ENCODE measurements around the gene CCDC28A. TPM values are rescaled to one million over a fixed set of nuclear protein-coding genes. Genes with fewer than 3 reads are reported as not detected.

The CCDC28A gene
- total and polyA plus RNA-seq, 2 donors (not counting 1 experiment from before 2014, with no cell fraction given), result 15.2 to 22.0 TPM

DNA sequence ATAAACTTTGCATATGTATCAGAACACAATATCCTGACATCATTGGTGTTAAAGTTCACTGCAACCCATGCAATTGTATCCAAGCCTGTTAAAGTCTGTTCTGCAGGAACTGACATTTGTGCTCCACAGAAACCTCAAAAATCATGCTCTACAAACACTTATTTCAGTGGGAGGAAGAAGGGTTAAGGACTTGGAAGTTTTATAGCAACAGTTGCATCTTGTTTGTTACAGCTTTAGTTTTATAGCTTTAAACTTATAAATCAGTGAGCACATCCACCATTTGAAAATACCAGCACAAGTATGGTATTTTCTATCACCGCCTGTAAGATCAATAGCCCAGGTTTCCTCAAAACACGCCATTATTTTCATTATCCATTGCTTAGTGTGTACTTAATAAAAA is 23.2 kb downstream of the CCDC28A start:
- Histone ChIP-seq H3K4me2 (ENCODE audit: extremely low read depth, insufficient read depth, low read length) (no peak overlapping the region), H3K9ac (ENCODE audit: insufficient read depth, low read length) (no peak overlapping the region), H3K79me2 (ENCODE audit: control insufficient read depth, insufficient read depth, low read length) (no peaks in the 10 kb centered on the region), H4K20me1 (ENCODE audit: control insufficient read depth, extremely low read depth, insufficient read depth, low read length) (no peaks in the 10 kb centered on the region), H3K36me3 (ENCODE audit: control insufficient read depth, insufficient read depth, low read length) (no peaks in the 10 kb centered on the region), H3K4me3 (replicated peaks in 1 of 4; ENCODE audit: control extremely low read depth in 1 of 4, insufficient read depth in 1 of 4, low read depth in 3 of 4, low read length in 4 of 4) (peak overlapping the region in 1 of 4 experiments; percentile 49), H3K9me3 (ENCODE audit: control insufficient read depth, insufficient read depth, low read depth, low read length) (no peaks in the 10 kb centered on the region), H3K27ac (ENCODE audit: insufficient read depth, low read length) (no peak overlapping the region), H2AFZ (ENCODE audit: low read length) (no peak overlapping the region), H3K27me3 (ENCODE audit: control insufficient read depth, insufficient read depth, low read length) (no peaks in the 10 kb centered on the region), H3K4me1 (ENCODE audit: control insufficient read depth, extremely low read depth, insufficient read depth, low read length) (no peaks in the 10 kb centered on the region)
- peak in 1 of 2 donors; percentile 20 for DNase-seq (ENCODE audit: low read depth in 2 of 2)
- no peak for TF ChIP-seq EZH2 (IDR thresholded peaks at IDR 0.05; ENCODE audit: low read length, missing control alignments)
- TF ChIP-seq, protein P1, sequence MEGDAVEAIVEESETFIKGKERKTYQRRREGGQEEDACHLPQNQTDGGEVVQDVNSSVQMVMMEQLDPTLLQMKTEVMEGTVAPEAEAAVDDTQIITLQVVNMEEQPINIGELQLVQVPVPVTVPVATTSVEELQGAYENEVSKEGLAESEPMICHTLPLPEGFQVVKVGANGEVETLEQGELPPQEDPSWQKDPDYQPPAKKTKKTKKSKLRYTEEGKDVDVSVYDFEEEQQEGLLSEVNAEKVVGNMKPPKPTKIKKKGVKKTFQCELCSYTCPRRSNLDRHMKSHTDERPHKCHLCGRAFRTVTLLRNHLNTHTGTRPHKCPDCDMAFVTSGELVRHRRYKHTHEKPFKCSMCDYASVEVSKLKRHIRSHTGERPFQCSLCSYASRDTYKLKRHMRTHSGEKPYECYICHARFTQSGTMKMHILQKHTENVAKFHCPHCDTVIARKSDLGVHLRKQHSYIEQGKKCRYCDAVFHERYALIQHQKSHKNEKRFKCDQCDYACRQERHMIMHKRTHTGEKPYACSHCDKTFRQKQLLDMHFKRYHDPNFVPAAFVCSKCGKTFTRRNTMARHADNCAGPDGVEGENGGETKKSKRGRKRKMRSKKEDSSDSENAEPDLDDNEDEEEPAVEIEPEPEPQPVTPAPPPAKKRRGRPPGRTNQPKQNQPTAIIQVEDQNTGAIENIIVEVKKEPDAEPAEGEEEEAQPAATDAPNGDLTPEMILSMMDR (conservative IDR thresholded peaks at IDR 0.05 in 1 of 2, IDR thresholded peaks at IDR 0.05 in 1 of 2; ENCODE audit: low read depth in 1 of 2, low read length in 2 of 2), result no peak

DNA sequence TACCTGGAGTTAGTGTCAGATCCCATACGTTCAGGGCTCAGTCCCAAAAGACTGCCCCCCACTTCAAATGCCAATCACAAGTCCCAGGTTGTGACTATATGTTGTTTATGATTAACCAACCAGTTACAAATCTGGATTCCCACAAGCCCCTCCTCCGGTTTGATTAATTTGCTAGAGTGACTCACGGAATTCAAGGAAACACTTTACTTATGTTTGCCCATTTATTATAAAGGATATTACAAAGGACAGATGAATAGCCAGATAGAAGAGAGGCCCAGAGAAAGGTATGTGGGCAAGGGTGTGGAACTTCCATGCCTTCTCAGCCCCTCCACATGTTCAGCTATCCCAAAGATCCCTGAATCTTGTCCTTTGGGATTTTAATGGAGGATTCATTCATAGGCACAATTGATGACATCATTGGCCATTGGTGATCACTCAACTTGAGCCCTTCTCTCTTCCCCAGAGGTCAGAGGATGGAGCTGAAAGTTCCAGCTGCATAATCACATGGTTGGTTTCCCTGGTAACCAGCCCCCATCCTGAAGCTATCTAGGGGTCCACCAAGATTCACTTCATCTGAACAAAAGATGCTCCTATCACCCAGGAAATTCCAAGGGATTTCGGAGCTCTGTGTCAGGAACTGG is 24.4 kb downstream of the CCDC28A start:
- Histone ChIP-seq H3K27ac (ENCODE audit: insufficient read depth, low read length) (no peak overlapping the region), H3K9ac (ENCODE audit: insufficient read depth, low read length) (no peak overlapping the region), H2AFZ (ENCODE audit: low read length) (no peak overlapping the region), H3K9me3 (ENCODE audit: control insufficient read depth, insufficient read depth, low read depth, low read length) (no peaks in the 10 kb centered on the region), H3K4me2 (ENCODE audit: extremely low read depth, insufficient read depth, low read length) (no peak overlapping the region), H3K4me1 (ENCODE audit: control insufficient read depth, extremely low read depth, insufficient read depth, low read length) (no peaks in the 10 kb centered on the region), H3K79me2 (ENCODE audit: control insufficient read depth, insufficient read depth, low read length) (no peaks in the 10 kb centered on the region), H3K4me3 (replicated peaks in 1 of 4; ENCODE audit: control extremely low read depth in 1 of 4, insufficient read depth in 1 of 4, low read depth in 3 of 4, low read length in 4 of 4) (no peak overlapping the region), H3K36me3 (ENCODE audit: control insufficient read depth, insufficient read depth, low read length) (no peaks in the 10 kb centered on the region), H4K20me1 (ENCODE audit: control insufficient read depth, extremely low read depth, insufficient read depth, low read length) (no peaks in the 10 kb centered on the region), H3K27me3 (ENCODE audit: control insufficient read depth, insufficient read depth, low read length) (no peaks in the 10 kb centered on the region)
- no peak for DNase-seq (ENCODE audit: low read depth in 2 of 2)
- TF ChIP-seq, protein P1 (conservative IDR thresholded peaks at IDR 0.05 in 1 of 2, IDR thresholded peaks at IDR 0.05 in 1 of 2; ENCODE audit: low read depth in 1 of 2, low read length in 2 of 2), result no peak
- no peak for TF ChIP-seq EZH2 (IDR thresholded peaks at IDR 0.05; ENCODE audit: low read length, missing control alignments)

DNA sequence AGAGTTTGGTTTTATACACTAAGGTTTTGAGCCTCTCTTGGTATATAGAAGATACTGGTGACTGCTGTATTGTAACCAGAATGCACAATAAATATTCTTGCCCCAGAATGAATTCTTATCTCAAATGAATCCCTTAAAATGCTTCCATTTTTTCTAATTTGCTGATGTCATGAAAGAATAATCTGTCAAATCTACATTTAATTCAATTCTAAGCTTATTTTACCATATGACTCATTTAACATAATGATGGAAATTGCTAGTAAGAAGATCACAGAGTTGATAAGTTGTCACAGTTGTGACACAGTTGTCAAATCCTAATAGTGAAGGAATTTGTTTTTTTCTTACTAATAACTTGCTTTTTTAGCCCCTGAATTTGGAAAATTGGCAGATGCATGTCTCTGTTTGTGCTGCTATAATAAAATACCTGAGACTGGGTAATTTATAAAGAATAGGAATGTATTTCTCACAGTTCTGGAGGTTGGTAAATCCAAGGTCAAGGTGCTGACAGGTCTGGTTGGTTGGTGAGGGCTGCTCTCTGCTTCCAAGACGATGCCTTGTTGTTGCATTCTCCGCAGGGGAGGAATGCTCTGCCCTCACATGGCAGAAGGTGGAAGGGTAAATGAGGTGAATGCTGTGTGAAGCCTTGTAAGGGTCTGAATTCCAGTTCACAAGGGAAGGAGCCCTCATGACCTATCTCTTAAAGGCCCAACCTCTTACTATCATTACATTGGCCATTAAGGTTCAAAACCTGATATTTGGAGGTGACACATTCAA is 27.0 kb downstream of the CCDC28A start:
- Histone ChIP-seq H3K9me3 (ENCODE audit: control insufficient read depth, insufficient read depth, low read depth, low read length) (no peaks in the 10 kb centered on the region), H3K27ac (ENCODE audit: insufficient read depth, low read length) (no peak overlapping the region), H3K4me1 (ENCODE audit: control insufficient read depth, extremely low read depth, insufficient read depth, low read length) (no peaks in the 10 kb centered on the region), H4K20me1 (ENCODE audit: control insufficient read depth, extremely low read depth, insufficient read depth, low read length) (no peaks in the 10 kb centered on the region), H3K27me3 (ENCODE audit: control insufficient read depth, insufficient read depth, low read length) (no peaks in the 10 kb centered on the region), H3K79me2 (ENCODE audit: control insufficient read depth, insufficient read depth, low read length) (no peaks in the 10 kb centered on the region), H3K4me2 (ENCODE audit: extremely low read depth, insufficient read depth, low read length) (no peak overlapping the region), H3K9ac (ENCODE audit: insufficient read depth, low read length) (no peak overlapping the region), H3K4me3 (replicated peaks in 1 of 4; ENCODE audit: control extremely low read depth in 1 of 4, insufficient read depth in 1 of 4, low read depth in 3 of 4, low read length in 4 of 4) (no peak overlapping the region), H3K36me3 (ENCODE audit: control insufficient read depth, insufficient read depth, low read length) (no peaks in the 10 kb centered on the region), H2AFZ (ENCODE audit: low read length) (no peak overlapping the region)
- no peak for DNase-seq (ENCODE audit: low read depth in 2 of 2)
- no peak for TF ChIP-seq EZH2 (IDR thresholded peaks at IDR 0.05; ENCODE audit: low read length, missing control alignments)
- TF ChIP-seq, protein P1 (conservative IDR thresholded peaks at IDR 0.05 in 1 of 2, IDR thresholded peaks at IDR 0.05 in 1 of 2; ENCODE audit: low read depth in 1 of 2, low read length in 2 of 2), result no peak

Measured in fibroblast of lung (primary cell).